Endothelial cell of umbilical vein (primary cell): ENCODE results near the gene CCNB1IP1. TPM values are rescaled to one million over a fixed set of nuclear protein-coding genes. Genes with fewer than 3 reads are reported as not detected.

Source experiments
- BruUV-seq: library from RNA; stranded (reverse); fragments of 400-500 nt; replicated peaks from 2 replicates; lab custom pipeline; 2021; lab: Mats Ljungman, UMichigan
- CTCF ChIA-PET: fragments of 300-600, 350-600 bp; sonication (Branson Sonifier 250); formaldehyde crosslinking; loops from one replicate; lab custom pipeline; 2021; ENCODE audit warnings: antibody characterized with exemption, inconsistent platforms; lab: Charles Lee
- POLR2A ChIA-PET: fragments of 300-600, 350-600 bp; sonication (Branson Sonifier 250); formaldehyde crosslinking; loops from one replicate; lab custom pipeline; 2021; ENCODE audit warnings: antibody characterized with exemption, inconsistent platforms; lab: Charles Lee
- DNase-seq: peaks from one replicate; pipeline ENCODE4 v3.0.0-alpha.2; 2011; ENCODE audit warnings: low read depth, low spot score
- FAIRE-seq: peaks from 2 replicates; lab custom pipeline; 2011; peaks lifted over from hg19 to GRCh38; lab: Jason Lieb, UNC
- H2AFZ ChIP-seq: 2 replicates; pipeline ENCODE4 v1.6.0; 2012; ENCODE audit warnings: low read depth, low read length, control low read depth, inconsistent platforms
- H3K27ac ChIP-seq: 2 replicates; pipeline ENCODE4 v1.5.1; 2011; ENCODE audit warnings: low read depth, mild to moderate bottlenecking, control low read depth, low read length, moderate library complexity; ENCODE audit not compliant: insufficient read depth
- H3K27me3 ChIP-seq, 2 experiments: 2 replicates each; pipeline versions ENCODE4 v1.6.0 to v1.6.1; 2011; ENCODE audit warnings: low read length in 2 of 2, mixed read lengths in 1 of 2; ENCODE audit not compliant: control insufficient read depth in 2 of 2, insufficient read depth in 2 of 2
- H3K36me3 ChIP-seq, 2 experiments: 2 replicates in 1 of 2; 3 replicates in 1 of 2; pipeline ENCODE4 v1.5.1; 2011; ENCODE audit warnings: low read length in 2 of 2, mild to moderate bottlenecking in 1 of 2, moderate library complexity in 1 of 2; ENCODE audit not compliant: control insufficient read depth in 2 of 2, insufficient read depth in 2 of 2; ENCODE audit errors: extremely low read depth in 1 of 2
- H3K4me1 ChIP-seq: 3 replicates; pipeline ENCODE4 v1.5.1; 2011; ENCODE audit warnings: mild to moderate bottlenecking, low read length; ENCODE audit not compliant: control insufficient read depth, insufficient read depth; ENCODE audit errors: extremely low read depth
- H3K4me2 ChIP-seq: 2 replicates; pipeline ENCODE4 v1.6.1; 2011; ENCODE audit warnings: low read length, control low read depth, mixed read lengths; ENCODE audit not compliant: insufficient read depth
- H3K4me3 ChIP-seq, 3 experiments: fragments of 200-600 bp in 1 of 3; sonication (generic), shearing (Covaris generic) in 1 of 3; replicated peaks in 1 of 3; 2 replicates each; pipeline ENCODE4 v1.5.1; 2011 to 2016; ENCODE audit warnings: control low read depth in 3 of 3, low read length in 3 of 3, mild to moderate bottlenecking in 2 of 3, inconsistent platforms in 1 of 3, low read depth in 1 of 3, moderate library complexity in 1 of 3; ENCODE audit not compliant: insufficient read depth in 1 of 3
- H3K79me2 ChIP-seq: 2 replicates; pipeline ENCODE4 v1.6.0; 2012; ENCODE audit warnings: low read length, inconsistent platforms; ENCODE audit not compliant: control insufficient read depth, insufficient read depth
- H3K9ac ChIP-seq: replicated peaks from 2 replicates; pipeline ENCODE3; 2011; ENCODE audit warnings: low read length, control low read depth; ENCODE audit not compliant: insufficient read depth; ENCODE audit errors: extremely low read depth
- H3K9me1 ChIP-seq: replicated peaks from 3 replicates; pipeline ENCODE4 v1.6.0; 2011; ENCODE audit warnings: mild to moderate bottlenecking, low read length; ENCODE audit not compliant: control insufficient read depth, insufficient read depth; ENCODE audit errors: extremely low read depth
- H3K9me3 ChIP-seq: replicated peaks from 2 replicates; pipeline ENCODE4 v1.5.1; 2012; ENCODE audit warnings: low read length, inconsistent platforms; ENCODE audit not compliant: control insufficient read depth, insufficient read depth
- H4K20me1 ChIP-seq: replicated peaks from 2 replicates; pipeline ENCODE3; 2011; ENCODE audit warnings: mild to moderate bottlenecking, low read length; ENCODE audit not compliant: control insufficient read depth, insufficient read depth; ENCODE audit errors: extremely low read depth
- CTCF ChIP-seq, 2 donors: IDR thresholded peaks; 1 replicate in 1 of 2; 2 replicates in 1 of 2; pipeline ENCODE4 v1.5.1; 2011; ENCODE audit warnings: low read length in 2 of 2, mild to moderate bottlenecking in 2 of 2, moderate library complexity in 2 of 2, control low read depth in 1 of 2, inconsistent platforms in 1 of 2, low read depth in 1 of 2; ENCODE audit not compliant: insufficient read depth in 1 of 2; ENCODE audit errors: extremely low read depth in 1 of 2
- EZH2 ChIP-seq: IDR thresholded peaks from 2 replicates; pipeline ENCODE4 v1.6.1; 2012; ENCODE audit warnings: borderline replicate concordance, low read depth, mild to moderate bottlenecking, moderate library complexity, low read length, inconsistent platforms; ENCODE audit not compliant: severe bottlenecking
- FOS ChIP-seq: IDR thresholded peaks from 2 replicates; pipeline ENCODE4 v1.6.1; 2011; ENCODE audit warnings: mild to moderate bottlenecking, low read length, moderate library complexity, borderline replicate concordance; ENCODE audit not compliant: insufficient read depth
- GATA2 ChIP-seq: IDR thresholded peaks from 2 replicates; pipeline ENCODE4 v1.7.0; 2011; ENCODE audit warnings: low read depth, mild to moderate bottlenecking, moderate library complexity, mixed read lengths, low read length; ENCODE audit not compliant: insufficient read length, insufficient read depth
- JUN ChIP-seq: IDR thresholded peaks from 2 replicates; pipeline ENCODE4 v1.6.1; 2011; ENCODE audit warnings: borderline replicate concordance, low read depth; ENCODE audit not compliant: insufficient read length, insufficient read depth
- MAX ChIP-seq: IDR thresholded peaks from 2 replicates; pipeline ENCODE4 v1.6.1; 2011; ENCODE audit not compliant: insufficient read depth, insufficient read length
- MYC ChIP-seq: IDR thresholded peaks from one replicate; pipeline ENCODE4 v1.6.1; 2011; ENCODE audit warnings: mild to moderate bottlenecking, low read depth, low read length
- POLR2A ChIP-seq: IDR thresholded peaks from 2 replicates; pipeline ENCODE4 v1.6.1; 2012; ENCODE audit warnings: low read depth, mild to moderate bottlenecking, control low read depth, low read length
- POLR2AphosphoS5 ChIP-seq: IDR thresholded peaks from 2 replicates; pipeline ENCODE4 v1.6.1; 2012; ENCODE audit warnings: low read depth, mild to moderate bottlenecking, control low read depth, low read length, moderate library complexity; ENCODE audit not compliant: insufficient read depth
- dilution Hi-C: fragments of 300-500 bp; cut with MboI; formaldehyde crosslinking; loops from one replicate; pipeline ENCODE4 v1.15.0; 2019; ENCODE audit warnings: low sequenced_read_pairs; ENCODE audit not compliant: extremely low pct_ligation_motif_present
- intact Hi-C: fragments of 100-400 bp; cut with micrococcal nuclease; formaldehyde crosslinking; loops from one replicate; pipeline ENCODE4 v1.10.0; 2022
- polyA plus RNA-seq, 4 experiments: library from polyadenylated mRNA; depleted of rRNA in 3 of 4; stranded (reverse) in 3 of 4; unstranded in 1 of 4; fragments of >200 nt; gene quantifications; 2 replicates each; pipeline versions ENCODE4 v1.2.1 to v1.2.3, GENCODE V29; 2011 to 2012; ENCODE audit warnings: missing spikeins in 1 of 4
- total RNA-seq: library from RNA; stranded (reverse); gene quantifications from 2 replicates; pipeline ENCODE4 v1.2.3, GENCODE V29; 2021

Gene CCNB1IP1
- total and polyA plus RNA-seq, 2 donors (not counting 3 experiments of a cell fraction or from before 2014, with no cell fraction given) = 32.7 to 35.5 TPM

- dilution Hi-C loops (no loop called here), intact Hi-C loops (loop anchor here (1.0 to 2.0 kb wide), 4 partner anchors 9 to 351 kb away; partner anchors contain the start of genes APEX1, OSGEP, RNASE4 and TEP1)
- peaks cover 48% of the 10 kb centered on the region for H3K79me2 ChIP-seq
- H2AFZ ChIP-seq = peak overlapping the region; percentile 66
- H3K27me3 ChIP-seq = peaks cover 2% of the 10 kb centered on the region in 2 experiments
- ChIA-PET POLR2A (interaction anchor here (1.4 to 2.2 kb wide), 2 partner anchors 9 to 136 kb away, joined by 3 to 30 read pairs; partner anchors contain the start of gene PARP2), CTCF (interaction anchor here (1.5 to 2.2 kb wide), 2 partner anchors 9 to 82 kb away, joined by 8 to 25 read pairs; partner anchors contain the start of gene PARP2)
- TF ChIP-seq POLR2AphosphoS5 (no peak), POLR2A (no peak), FOS (no peak), JUN (no peak), MYC (no peak), GATA2 (no peak), MAX (no peak), CTCF (IDR thresholded peaks at IDR 0.05; ENCODE audit: extremely low read depth in 1 of 2, insufficient read depth in 1 of 2, low read depth in 1 of 2, low read length in 2 of 2) (no peak), EZH2 (no peak)
- H3K4me1 ChIP-seq = peaks cover 19% of the 10 kb centered on the region
- H3K9ac ChIP-seq = peak overlapping the region; percentile 83
- H3K27ac ChIP-seq = peak overlapping the region; percentile 71
- FAIRE-seq = no peak
- H3K4me3 ChIP-seq = peak overlapping the region; percentile 48 to 93 (median 65)
- H3K36me3 ChIP-seq = peaks cover 0 to 6% of the 10 kb centered on the region in 2 experiments
- BruUV-seq = TSS peak; percentile 87
- H3K9me1 ChIP-seq = no peaks in the 10 kb centered on the region
- no peaks in the 10 kb centered on the region for H3K9me3 ChIP-seq
- H3K4me2 ChIP-seq = peak overlapping the region; percentile 68
- no peak for DNase-seq
- no peaks in the 10 kb centered on the region for H4K20me1 ChIP-seq
Measured at GRCh38 chr14:20333494-20333841, 389 bp upstream of the CCNB1IP1 start.
